ENCODE results near the gene SULT1E1.

Gene SULT1E1

GRCh38 chr4:69811166-69811565 lies 48.8 kb downstream of the SULT1E1 start:
- Mint-ChIP-seq H3K4me3 (no peak overlapping the region), H3K27me3 (ENCODE audit: low read depth) (no peaks in the 10 kb centered on the region), H3K9me3 (peaks cover 5% of the 10 kb centered on the region), H3K27ac (no peak overlapping the region), H3K36me3 (ENCODE audit: low read depth) (no peaks in the 10 kb centered on the region), H3K4me1 (peaks cover 9% of the 10 kb centered on the region)
- no peak for TF ChIP-seq CTCF (IDR thresholded peaks at IDR 0.05; ENCODE audit: unreplicated experiment in 3 of 3)

- Mint-ChIP-seq H3K4me1 (no peaks in the 10 kb centered on the region), H3K4me3 (no peak overlapping the region), H3K27ac (no peak overlapping the region), H3K9me3 (peaks cover 3% of the 10 kb centered on the region), H3K36me3 (ENCODE audit: low read depth) (no peaks in the 10 kb centered on the region), H3K27me3 (ENCODE audit: low read depth) (no peaks in the 10 kb centered on the region)
- TF ChIP-seq CTCF (IDR thresholded peaks at IDR 0.05; ENCODE audit: unreplicated experiment in 3 of 3), result no peak
Observed at GRCh38 chr4:69800599-69800998, 59.3 kb downstream of the SULT1E1 start.

GRCh38 chr4:69799337-69799736 lies 60.6 kb downstream of the SULT1E1 start:
- TF ChIP-seq CTCF (IDR thresholded peaks at IDR 0.05; ENCODE audit: unreplicated experiment in 3 of 3), result no peak
- no peak overlapping the region for H3K27ac Mint-ChIP-seq
- H3K4me1 Mint-ChIP-seq, result no peaks in the 10 kb centered on the region
- H3K4me3 Mint-ChIP-seq, result no peak overlapping the region
- H3K36me3 Mint-ChIP-seq (ENCODE audit: low read depth), result no peaks in the 10 kb centered on the region
- peaks cover 3% of the 10 kb centered on the region for H3K9me3 Mint-ChIP-seq
- no peaks in the 10 kb centered on the region for H3K27me3 Mint-ChIP-seq (ENCODE audit: low read depth)

- H3K27ac Mint-ChIP-seq, result no peak overlapping the region
- H3K9me3 Mint-ChIP-seq, result peaks cover 3% of the 10 kb centered on the region
- H3K4me3 Mint-ChIP-seq, result no peak overlapping the region
- no peaks in the 10 kb centered on the region for H3K4me1 Mint-ChIP-seq
- H3K36me3 Mint-ChIP-seq (ENCODE audit: low read depth), result no peaks in the 10 kb centered on the region
- H3K27me3 Mint-ChIP-seq (ENCODE audit: low read depth), result no peaks in the 10 kb centered on the region
- TF ChIP-seq CTCF (IDR thresholded peaks at IDR 0.05; ENCODE audit: unreplicated experiment in 3 of 3), result no peak
Observed at GRCh38 chr4:69793732-69794131, 66.2 kb downstream of the SULT1E1 start.
